Ishikawa (cell line): ENCODE data around the gene OR52E1.

Experiments used
- CREB1 ChIP-seq: IDR thresholded peaks from 2 replicates; pipeline ENCODE4 v1.6.1; 2012; ENCODE audit warnings: low read depth
- EP300 ChIP-seq: IDR thresholded peaks from 2 replicates; pipeline ENCODE4 v1.6.1; 2012; ENCODE audit warnings: borderline replicate concordance
- FOXM1 ChIP-seq: IDR thresholded peaks from 2 replicates; pipeline ENCODE4 v1.6.1; 2012; ENCODE audit warnings: low read depth, borderline replicate concordance
- NFIC ChIP-seq: IDR thresholded peaks from 2 replicates; pipeline ENCODE4 v1.6.1; 2012
- RAD21 ChIP-seq: IDR thresholded peaks from 2 replicates; pipeline ENCODE4 v1.6.1; 2012; ENCODE audit warnings: low read depth
- REST ChIP-seq: IDR thresholded peaks from 2 replicates; pipeline ENCODE4 v1.6.1; 2012; ENCODE audit warnings: low read depth, mild to moderate bottlenecking
- TAF1 ChIP-seq: IDR thresholded peaks from 2 replicates; pipeline ENCODE4 v1.6.1; 2012; ENCODE audit warnings: low read depth, mild to moderate bottlenecking
- TCF12 ChIP-seq: IDR thresholded peaks from 2 replicates; pipeline ENCODE4 v1.6.1; 2012; ENCODE audit warnings: low read depth

- TF ChIP-seq TAF1: no peak
- TF ChIP-seq REST: no peak
- TF ChIP-seq RAD21: no peak
- no peak for TF ChIP-seq NFIC
- TF ChIP-seq EP300: no peak
- TF ChIP-seq FOXM1: no peak
- no peak for TF ChIP-seq TCF12
- no peak for TF ChIP-seq CREB1
These were observed at the start of gene OR52E1 for GRCh38 chr11:5069272-5069671.
